IMR-90 (cell line): Measurements from ENCODE around the gene WNT3. TPM values are rescaled to one million over a fixed set of nuclear protein-coding genes. Genes with fewer than 3 reads are reported as not detected.

Experiments used
- ATAC-seq: fragments of 200-7000 bp; cut with Tn5 transposase; 2 replicates; pipeline ENCODE4 v1.9.1; 2020; ENCODE audit warnings: low read depth, mild to moderate bottlenecking, moderate library complexity
- BruUV-seq: library from RNA; stranded (reverse); fragments of 400-500 nt; replicated peaks from 2 replicates; lab custom pipeline; 2021; lab: Mats Ljungman, UMichigan
- CTCF ChIA-PET: fragments of 300-600 bp; formaldehyde crosslinking; extraction: SDS; loops from one replicate; lab custom pipeline; 2021; ENCODE audit warnings: antibody characterized with exemption; lab: Yijun Ruan, JAX
- POLR2A ChIA-PET: fragments of 300-600 bp; sonication (Branson Sonifier 250); formaldehyde crosslinking; loops from one replicate; lab custom pipeline; 2022; ENCODE audit warnings: antibody characterized with exemption; ENCODE audit not compliant: unreplicated experiment; lab: Charles Lee
- DNase-seq: peaks from one replicate; pipeline ENCODE4 v3.0.0; 2013
- H2AFZ ChIP-seq: replicated peaks from 2 replicates; pipeline ENCODE3; 2013; ENCODE audit warnings: low read length, mild to moderate bottlenecking; ENCODE audit not compliant: poor library complexity
- H2AK5ac ChIP-seq: 2 replicates; pipeline ENCODE4 v1.6.1; 2013; ENCODE audit warnings: low read depth, low read length, inconsistent platforms
- H2AK9ac ChIP-seq: replicated peaks from 2 replicates; pipeline ENCODE3; 2013; ENCODE audit warnings: mild to moderate bottlenecking, low read depth, low read length, moderate library complexity; ENCODE audit not compliant: poor library complexity
- H2BK120ac ChIP-seq: 2 replicates; pipeline ENCODE4 v1.6.1; 2013; ENCODE audit warnings: low read depth, low read length, inconsistent platforms
- H2BK15ac ChIP-seq: 3 replicates; pipeline ENCODE4 v1.6.1; 2013; ENCODE audit warnings: low read depth, low read length, inconsistent platforms
- H2BK20ac ChIP-seq: 2 replicates; pipeline ENCODE4 v1.6.1; 2013; ENCODE audit warnings: low read depth, mild to moderate bottlenecking, inconsistent platforms, low read length, moderate library complexity
- H2BK5ac ChIP-seq: 2 replicates; pipeline ENCODE4 v1.6.1; 2013; ENCODE audit warnings: mild to moderate bottlenecking, low read depth, low read length, inconsistent platforms; ENCODE audit not compliant: poor library complexity, severe bottlenecking
- H3K14ac ChIP-seq: replicated peaks from 2 replicates; pipeline ENCODE4 v1.6.1; 2013; ENCODE audit warnings: low read depth, low read length, inconsistent platforms
- H3K18ac ChIP-seq: 2 replicates; pipeline ENCODE4 v1.6.1; 2013; ENCODE audit warnings: low read depth, low read length, control low read depth
- H3K23ac ChIP-seq: 2 replicates; pipeline ENCODE4 v1.6.1; 2013; ENCODE audit warnings: low read depth, low read length, inconsistent platforms
- H3K27ac ChIP-seq: 2 replicates; pipeline ENCODE4 v1.5.1; 2013; ENCODE audit warnings: mild to moderate bottlenecking, control low read depth, low read length; ENCODE audit not compliant: insufficient read depth
- H3K27me3 ChIP-seq: 2 replicates; pipeline ENCODE4 v1.6.1; 2013; ENCODE audit warnings: low read length; ENCODE audit not compliant: control insufficient read depth, insufficient read depth
- H3K36me3 ChIP-seq: 2 replicates; pipeline ENCODE4 v1.6.1; 2013; ENCODE audit warnings: low read length, mixed read lengths; ENCODE audit not compliant: control insufficient read depth, insufficient read depth
- H3K4ac ChIP-seq: 2 replicates; pipeline ENCODE4 v1.6.1; 2013; ENCODE audit warnings: low read depth, low read length, inconsistent platforms
- H3K4me1 ChIP-seq: 2 replicates; pipeline ENCODE4 v1.6.1; 2013; ENCODE audit warnings: low read length, mixed read lengths; ENCODE audit not compliant: control insufficient read depth, insufficient read depth
- H3K4me2 ChIP-seq: 2 replicates; pipeline ENCODE4 v1.6.1; 2013; ENCODE audit warnings: low read depth, mild to moderate bottlenecking, control low read depth, low read length, moderate library complexity
- H3K4me3 ChIP-seq: 2 replicates; pipeline ENCODE4 v1.5.1; 2013; ENCODE audit warnings: low read depth, mild to moderate bottlenecking, control low read depth, low read length, moderate library complexity; ENCODE audit not compliant: insufficient read depth
- H3K56ac ChIP-seq: 2 replicates; pipeline ENCODE4 v1.6.1; 2013; ENCODE audit warnings: low read length, inconsistent platforms; ENCODE audit not compliant: insufficient read depth; ENCODE audit errors: extremely low read depth
- H3K79me1 ChIP-seq, 2 experiments: 2 replicates each; pipeline ENCODE4 v1.6.1; 2013; ENCODE audit warnings: low read length in 2 of 2, inconsistent platforms in 1 of 2, low read depth in 1 of 2
- H3K9ac ChIP-seq: 2 replicates; pipeline ENCODE4 v1.6.1; 2013; ENCODE audit warnings: low read depth, low read length, control low read depth
- H3K9me1 ChIP-seq: 2 replicates; pipeline ENCODE4 v1.6.1; 2013; ENCODE audit warnings: low read length, inconsistent platforms; ENCODE audit not compliant: insufficient read depth
- H3K9me3 ChIP-seq: 2 replicates; pipeline ENCODE4 v1.6.1; 2013; ENCODE audit warnings: low read length; ENCODE audit not compliant: control insufficient read depth, insufficient read depth
- H4K20me1 ChIP-seq: 2 replicates; pipeline ENCODE4 v1.6.1; 2013; ENCODE audit warnings: low read length, inconsistent platforms; ENCODE audit not compliant: insufficient read depth
- H4K5ac ChIP-seq: 2 replicates; pipeline ENCODE4 v1.6.1; 2013; ENCODE audit warnings: mild to moderate bottlenecking, low read depth, low read length, control low read depth
- H4K8ac ChIP-seq, 2 experiments: 2 replicates each; pipeline ENCODE4 v1.6.1; 2013; ENCODE audit warnings: low read depth in 2 of 2, low read length in 2 of 2, control low read depth in 1 of 2, inconsistent platforms in 1 of 2
- H4K91ac ChIP-seq: 2 replicates; pipeline ENCODE4 v1.6.1; 2013; ENCODE audit warnings: low read depth, low read length, inconsistent platforms; ENCODE audit not compliant: insufficient read depth
- BHLHE40 ChIP-seq: fragments of 150-350 bp; IDR thresholded peaks from 2 replicates; pipeline ENCODE4 v1.6.1; 2016; ENCODE audit warnings: mild to moderate bottlenecking, low read depth, low read length
- CHD1 ChIP-seq: IDR thresholded peaks from 2 replicates; pipeline ENCODE4 v1.6.1; 2012; ENCODE audit warnings: low read depth, low read length, improper control_type of control experiment
- ELK1 ChIP-seq: fragments of 150-350 bp; IDR thresholded peaks from 2 replicates; pipeline ENCODE4 v1.6.1; 2016; ENCODE audit warnings: low read depth, mild to moderate bottlenecking, low read length, moderate library complexity, borderline replicate concordance
- FOS ChIP-seq: fragments of 150-350 bp; IDR thresholded peaks from 2 replicates; pipeline ENCODE4 v1.6.1; 2016; ENCODE audit warnings: low read depth, low read length
- MAFK ChIP-seq: IDR thresholded peaks from 2 replicates; pipeline ENCODE4 v1.6.1; 2012; ENCODE audit warnings: low read depth, low read length, improper control_type of control experiment
- MXI1 ChIP-seq: IDR thresholded peaks from 2 replicates; pipeline ENCODE4 v1.6.1; 2012; ENCODE audit warnings: low read depth, mild to moderate bottlenecking, low read length, moderate library complexity, borderline replicate concordance
- NFE2L2 ChIP-seq: fragments of 150-350 bp; IDR thresholded peaks from 2 replicates; pipeline ENCODE4 v1.6.1; 2016; ENCODE audit warnings: low read depth, mild to moderate bottlenecking, low read length
- POLR2A ChIP-seq: IDR thresholded peaks from 2 replicates; pipeline ENCODE4 v1.6.1; 2012; ENCODE audit warnings: mild to moderate bottlenecking, low read depth, low read length
- RAD21 ChIP-seq: IDR thresholded peaks from 2 replicates; pipeline ENCODE4 v1.6.1; 2012; ENCODE audit warnings: low read length, improper control_type of control experiment
- RCOR1 ChIP-seq: IDR thresholded peaks from 2 replicates; pipeline ENCODE4 v1.6.1; 2012; ENCODE audit warnings: mild to moderate bottlenecking, low read length, improper control_type of control experiment; ENCODE audit not compliant: insufficient replicate concordance
- RFX5 ChIP-seq: IDR thresholded peaks from 2 replicates; pipeline ENCODE4 v1.8.0; 2012; ENCODE audit warnings: low read depth, mild to moderate bottlenecking, low read length, moderate library complexity
- SMC3 ChIP-seq: fragments of 150-350 bp; IDR thresholded peaks from 2 replicates; pipeline ENCODE4 v1.6.1; 2016; ENCODE audit warnings: low read depth, mild to moderate bottlenecking, antibody characterized with exemption, low read length, moderate library complexity
- dilution Hi-C: fragments of 300-500 bp; cut with HindIII; formaldehyde crosslinking; loops from one replicate; pipeline ENCODE4 v1.14.3; 2018; ENCODE audit warnings: low sequenced_read_pairs; ENCODE audit not compliant: unreplicated experiment
- in situ Hi-C: fragments of 300-500 bp; cut with MboI; formaldehyde crosslinking; loops from 3 replicates; pipeline ENCODE4 v1.14.3; 2019; ENCODE audit warnings: low sequenced_read_pairs, inconsistent platforms, mixed read lengths
- intact Hi-C: fragments of 100-400 bp; cut with micrococcal nuclease; formaldehyde crosslinking; loops from 2 replicates; pipeline ENCODE4 v1.10.0; 2022
- polyA plus RNA-seq, 3 experiments: library from polyadenylated mRNA; depleted of rRNA; stranded (reverse); fragments of >200 nt; gene quantifications; 2 replicates each; pipeline ENCODE4 v1.2.3, GENCODE V29; 2012; ENCODE audit warnings: low replicate concordance in 1 of 3
- total RNA-seq: library from RNA; depleted of rRNA; stranded (reverse); fragments of >200 nt; gene quantifications from 2 replicates; pipeline ENCODE4 v1.2.3, GENCODE V29; 2012

WNT3 gene
- total and polyA plus RNA-seq, 2 of the 4 experiments (the other 2 are of a cell fraction), result 0.72 to 1.0 TPM

GRCh38 chr17:46736100-46736499, 82.4 kb downstream of the WNT3 start:
- peaks cover 5% of the 10 kb centered on the region; the same call in 1 of the 2 replicates for H3K9me1 ChIP-seq
- no peak overlapping the region for H3K14ac ChIP-seq
- no peak overlapping the region for H3K4ac ChIP-seq
- no peak overlapping the region for H4K5ac ChIP-seq
- H2BK20ac ChIP-seq, result no peak overlapping the region
- H4K20me1 ChIP-seq, result no peaks in the 10 kb centered on the region
- no peak overlapping the region for H3K4me2 ChIP-seq
- intact Hi-C loops, result no loop called here
- H2BK120ac ChIP-seq, result no peak overlapping the region
- no peaks in the 10 kb centered on the region; a peak in 1 of 4 replicates for H3K79me1 ChIP-seq
- H3K27ac ChIP-seq, result no peak overlapping the region
- H2BK15ac ChIP-seq, result no peak overlapping the region
- no peak overlapping the region for H2BK5ac ChIP-seq
- ChIA-PET POLR2A (no interaction called here), CTCF (no interaction called here)
- H3K27me3 ChIP-seq, result no peaks in the 10 kb centered on the region
- H3K4me3 ChIP-seq, result no peak overlapping the region
- no peak overlapping the region for H2AFZ ChIP-seq
- H3K56ac ChIP-seq, result no peak overlapping the region
- no peak overlapping the region for H2AK5ac ChIP-seq
- no peak for ATAC-seq
- no peak for DNase-seq
- no peaks in the 10 kb centered on the region for H3K9me3 ChIP-seq
- dilution Hi-C loops, result no loop called here
- H3K23ac ChIP-seq, result no peak overlapping the region
- no peak overlapping the region for H4K8ac ChIP-seq
- in situ Hi-C loops, result loop anchor here (25.0 kb wide), 1 partner anchor 1149 kb away; no protein-coding TSS in a partner anchor
- no peak overlapping the region for H4K91ac ChIP-seq
- H3K36me3 ChIP-seq, result peaks cover 5% of the 10 kb centered on the region
- BruUV-seq, result no TSS peak
- no peak overlapping the region for H3K18ac ChIP-seq
- H3K9ac ChIP-seq, result no peak overlapping the region
- H3K4me1 ChIP-seq, result peaks cover 3% of the 10 kb centered on the region; the same call in 1 of the 2 replicates
- H2AK9ac ChIP-seq, result no peak overlapping the region
- TF ChIP-seq NFE2L2 (no peak), FOS (no peak), BHLHE40 (no peak), MAFK (no peak), CHD1 (no peak), SMC3 (no peak), RCOR1 (no peak), RAD21 (no peak), RFX5 (no peak), MXI1 (no peak), POLR2A (no peak), ELK1 (no peak)
